Spleen (tissue), 11 donors: ENCODE results near the gene SLC49A4. TPM values are rescaled to one million over a fixed set of nuclear protein-coding genes. Genes with fewer than 3 reads are reported as not detected.

ENCODE experiments used
- DNase-seq: peaks from one replicate; pipeline ENCODE4 v3.0.0-alpha.2; 2020
- H3K27ac ChIP-seq, 8 donors: fragments of 200-600 bp; sonication (generic) in 7 of 8; 1 replicate in 4 of 8; 2 replicates in 4 of 8; pipeline versions ENCODE4 v1.5.0 to v1.8.0; 2016 to 2021; ENCODE audit warnings: inconsistent platforms in 4 of 8, mild to moderate bottlenecking in 4 of 8, moderate library complexity in 1 of 8
- H3K27me3 ChIP-seq, 7 donors: fragments of 200-600 bp; sonication (generic) in 6 of 7; replicated peaks in 1 of 7; 1 replicate in 4 of 7; 2 replicates in 3 of 7; pipeline versions ENCODE4 v1.5.0 to v1.8.0; 2016 to 2021; ENCODE audit warnings: inconsistent platforms in 3 of 7, mild to moderate bottlenecking in 1 of 7
- H3K36me3 ChIP-seq, 6 donors: fragments of 200-600 bp; sonication (generic) in 5 of 6; 1 replicate in 4 of 6; 2 replicates in 2 of 6; pipeline versions ENCODE4 v1.5.0 to v1.8.0; 2016 to 2021; ENCODE audit warnings: inconsistent platforms in 2 of 6
- H3K4me1 ChIP-seq, 6 donors: fragments of 200-600 bp; sonication (generic) in 5 of 6; 1 replicate in 3 of 6; 2 replicates in 3 of 6; pipeline versions ENCODE4 v1.5.0 to v1.8.0; 2016 to 2021; ENCODE audit warnings: inconsistent platforms in 3 of 6
- H3K4me3 ChIP-seq, 8 donors: fragments of 200-600 bp; sonication (generic) in 7 of 8; 1 replicate in 4 of 8; 2 replicates in 4 of 8; pipeline versions ENCODE4 v1.5.0 to v1.8.0; 2016 to 2021; ENCODE audit warnings: inconsistent platforms in 4 of 8, mild to moderate bottlenecking in 4 of 8, moderate library complexity in 2 of 8
- H3K9me3 ChIP-seq, 8 donors: fragments of 200-600 bp; sonication (generic) in 7 of 8; 1 replicate in 4 of 8; 2 replicates in 4 of 8; pipeline versions ENCODE4 v1.5.0 to v1.8.0; 2016 to 2021; ENCODE audit warnings: inconsistent platforms in 4 of 8
- POLR2A ChIP-seq, 3 donors: fragments of 450-650 bp; IDR thresholded peaks; one replicate each; pipeline ENCODE4 v1.5.1; 2017; ENCODE audit warnings: antibody characterized with exemption in 3 of 3, mild to moderate bottlenecking in 1 of 3
- POLR2AphosphoS5 ChIP-seq, 3 donors: sonication (generic); formaldehyde crosslinking; IDR thresholded peaks; one replicate each; pipeline ENCODE4 v1.5.1; 2017; ENCODE audit warnings: antibody characterized with exemption in 3 of 3
- WGBS, 5 donors: extraction: QIAGEN DNeasy Blood & Tissue Kit in 3 of 5; methylation state at CpG; one replicate each; pipeline versions ENCODE4 v1.1.5 to v1.1.7; 2013 to 2018; 5-methylcytosine and 5-hydroxymethylcytosine counted together
- intact Hi-C: fragments of 100-400 bp; cut with DNase I; formaldehyde crosslinking; loops from one replicate; pipeline ENCODE4 v1.15.0; 2023; ENCODE audit warnings: low total_unique reads
- polyA plus RNA-seq, 3 donors: library from polyadenylated mRNA; stranded (reverse); fragments of 200-250 nt; gene quantifications; one replicate each; pipeline ENCODE4 v1.2.1, GENCODE V29; 2013
- total RNA-seq, 7 donors: library from RNA; depleted of rRNA in 3 of 7; stranded (reverse); fragments of >200 nt in 3 of 7; fragmentation: NEBNext Ultra II Directional in 4 of 7; extraction: Animal tissue kit (Norgen Biotek cat#: 25700) in 4 of 7; gene quantifications; one replicate each; pipeline versions ENCODE4 v1.1.0 to v1.2.1, GENCODE V29; 2016 to 2021
- TF ChIP-seq, protein P1 (sequence below), 11 experiments: fragments of 200-600 bp in 7 of 11; fragments of 450-650 bp in 4 of 11; sonication (generic) in 4 of 11; IDR thresholded peaks in 8 of 11; conservative IDR thresholded peaks in 3 of 11; 1 replicate in 7 of 11; 2 replicates in 4 of 11; pipeline versions ENCODE4 v1.4.0 to v1.8.0; 2016 to 2021; ENCODE audit warnings: antibody characterized with exemption in 11 of 11, inconsistent platforms in 4 of 11, mild to moderate bottlenecking in 1 of 11
- donor health status: healthy with polysubstance abuse.
- donor health status: DM: no; HTN: no; CAD: no; lungs with moderate emphysema.
- donor health status: DM: no; HTN: no; CAD: no.
- donor health status: Bipolar disorder and iron deficiency.
- donor health status: healthy.
- donor health status: DM: no; HTN: no; CAD: no.
- donor health status: DM: yes; HTN: yes; CAD: no.

The SLC49A4 gene
- total and polyA plus RNA-seq, 10 donors = 1.3 to 31.8 (median 14.5) TPM

DNA sequence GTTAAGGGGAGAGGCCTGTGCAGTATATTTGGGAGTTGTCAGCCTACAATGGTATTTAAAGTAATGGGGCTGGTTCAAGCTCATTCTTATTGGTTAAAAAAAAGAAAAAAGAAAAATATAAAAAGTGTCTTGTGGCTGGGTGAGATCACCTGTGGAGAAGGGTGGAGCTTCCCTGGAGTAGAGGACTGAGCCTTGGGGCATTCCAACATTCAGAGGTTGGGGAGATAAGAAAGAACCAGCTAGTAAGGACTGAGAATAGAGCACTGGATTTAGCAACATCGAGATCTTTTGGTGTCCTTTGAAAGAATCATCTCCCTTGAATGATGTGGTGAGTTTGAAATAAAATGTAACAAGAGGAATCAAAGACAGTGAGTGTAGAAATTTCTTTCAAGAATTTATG, 5.2 kb downstream of the SLC49A4 start:
- Histone ChIP-seq H3K36me3 (peaks cover 0 to 18% (median 0%) of the 10 kb centered on the region in 6 donors), H3K9me3 (no peaks in the 10 kb centered on the region), H3K27me3 (no peaks in the 10 kb centered on the region), H3K4me1 (peaks cover 8 to 44% (median 21%) of the 10 kb centered on the region in 6 donors), H3K27ac (no peak overlapping the region), H3K4me3 (no peak overlapping the region)
- no peak for DNase-seq
- intact Hi-C loops = no loop called here
- 92 to 100% (median 94%) methylated on average over 1 of the region's 1 CpG for WGBS, 5 donors
- TF ChIP-seq POLR2A (IDR thresholded peaks at IDR 0.05) (no peak), POLR2AphosphoS5 (IDR thresholded peaks at IDR 0.05) (no peak)
- TF ChIP-seq, protein P1, sequence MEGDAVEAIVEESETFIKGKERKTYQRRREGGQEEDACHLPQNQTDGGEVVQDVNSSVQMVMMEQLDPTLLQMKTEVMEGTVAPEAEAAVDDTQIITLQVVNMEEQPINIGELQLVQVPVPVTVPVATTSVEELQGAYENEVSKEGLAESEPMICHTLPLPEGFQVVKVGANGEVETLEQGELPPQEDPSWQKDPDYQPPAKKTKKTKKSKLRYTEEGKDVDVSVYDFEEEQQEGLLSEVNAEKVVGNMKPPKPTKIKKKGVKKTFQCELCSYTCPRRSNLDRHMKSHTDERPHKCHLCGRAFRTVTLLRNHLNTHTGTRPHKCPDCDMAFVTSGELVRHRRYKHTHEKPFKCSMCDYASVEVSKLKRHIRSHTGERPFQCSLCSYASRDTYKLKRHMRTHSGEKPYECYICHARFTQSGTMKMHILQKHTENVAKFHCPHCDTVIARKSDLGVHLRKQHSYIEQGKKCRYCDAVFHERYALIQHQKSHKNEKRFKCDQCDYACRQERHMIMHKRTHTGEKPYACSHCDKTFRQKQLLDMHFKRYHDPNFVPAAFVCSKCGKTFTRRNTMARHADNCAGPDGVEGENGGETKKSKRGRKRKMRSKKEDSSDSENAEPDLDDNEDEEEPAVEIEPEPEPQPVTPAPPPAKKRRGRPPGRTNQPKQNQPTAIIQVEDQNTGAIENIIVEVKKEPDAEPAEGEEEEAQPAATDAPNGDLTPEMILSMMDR (IDR thresholded peaks at IDR 0.05 in 8 of 11, conservative IDR thresholded peaks at IDR 0.05 in 3 of 11) = no peak

DNA sequence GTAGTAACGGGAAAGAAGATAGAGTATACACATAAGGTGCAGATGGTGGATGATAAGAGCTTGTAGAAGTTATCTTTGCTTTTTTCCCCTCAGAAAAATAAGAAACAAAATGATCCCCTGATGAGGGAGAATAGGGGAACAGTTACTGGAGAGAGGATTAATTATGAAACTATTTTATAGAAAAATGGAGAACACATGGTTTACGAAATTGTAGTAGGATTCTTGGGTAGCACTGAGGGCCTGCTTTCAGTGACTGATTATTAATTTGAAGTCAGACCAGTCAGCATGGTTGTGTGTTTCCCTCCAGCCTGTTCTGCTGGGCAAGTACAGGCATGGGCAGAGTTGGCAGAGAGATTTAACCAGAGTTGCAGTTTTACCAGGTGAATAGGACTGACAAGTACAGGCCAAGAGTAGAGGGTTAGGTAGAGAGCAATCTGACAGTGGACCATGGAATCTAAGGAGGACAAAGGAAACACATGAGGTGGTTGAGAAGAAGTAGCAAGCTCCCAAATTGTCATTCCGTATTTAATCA, 5.9 kb downstream of the SLC49A4 start:
- TF ChIP-seq, protein P1 (IDR thresholded peaks at IDR 0.05 in 8 of 11, conservative IDR thresholded peaks at IDR 0.05 in 3 of 11) = no peak
- TF ChIP-seq POLR2A (IDR thresholded peaks at IDR 0.05) = no peak
- TF ChIP-seq POLR2AphosphoS5 (IDR thresholded peaks at IDR 0.05) = no peak
- H3K4me1 ChIP-seq = peaks cover 6 to 39% (median 18%) of the 10 kb centered on the region in 6 donors
- no peaks in the 10 kb centered on the region for H3K27me3 ChIP-seq
- intact Hi-C loops = no loop called here
- H3K27ac ChIP-seq = no peak overlapping the region
- H3K4me3 ChIP-seq = no peak overlapping the region
- no peak for DNase-seq
- H3K9me3 ChIP-seq = no peaks in the 10 kb centered on the region
- 83 to 93% (median 86%) methylated on average over 3 of the region's 3 CpGs for WGBS, 5 donors
- H3K36me3 ChIP-seq = peaks cover 0 to 18% (median 0%) of the 10 kb centered on the region in 6 donors

DNA sequence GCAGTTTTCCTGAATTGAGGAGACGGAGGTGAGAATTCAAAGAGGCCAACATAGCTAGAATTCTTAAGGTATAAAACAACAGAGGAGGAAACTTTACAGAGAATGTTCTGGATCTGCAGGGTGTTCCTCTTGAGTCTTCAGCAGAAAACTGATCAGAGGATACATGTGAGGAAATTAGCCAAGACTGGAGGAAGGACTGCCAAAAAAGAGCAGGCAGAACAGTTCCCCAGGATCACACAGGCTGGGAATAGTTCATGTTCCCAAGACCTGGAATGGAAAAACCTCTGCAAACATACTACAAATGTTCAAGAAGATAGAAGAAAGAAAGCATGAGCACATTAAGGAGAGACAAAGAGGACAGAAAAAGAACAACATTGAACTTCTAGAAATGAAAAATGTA, 7.5 kb downstream of the SLC49A4 start:
- DNase-seq = no peak
- intact Hi-C loops = no loop called here
- H3K27ac ChIP-seq = no peak overlapping the region
- no peaks in the 10 kb centered on the region for H3K9me3 ChIP-seq
- peaks cover 0 to 29% (median 0%) of the 10 kb centered on the region in 6 donors for H3K36me3 ChIP-seq
- no peak overlapping the region for H3K4me3 ChIP-seq
- WGBS, 5 donors = 91 to 100% (median 100%) methylated on average over 1 of the region's 1 CpG
- TF ChIP-seq POLR2AphosphoS5 (IDR thresholded peaks at IDR 0.05) = no peak
- TF ChIP-seq, protein P1 (IDR thresholded peaks at IDR 0.05 in 8 of 11, conservative IDR thresholded peaks at IDR 0.05 in 3 of 11) = no peak
- TF ChIP-seq POLR2A (IDR thresholded peaks at IDR 0.05) = no peak
- H3K27me3 ChIP-seq = no peaks in the 10 kb centered on the region
- peaks cover 0 to 23% (median 6%) of the 10 kb centered on the region in 6 donors for H3K4me1 ChIP-seq

DNA sequence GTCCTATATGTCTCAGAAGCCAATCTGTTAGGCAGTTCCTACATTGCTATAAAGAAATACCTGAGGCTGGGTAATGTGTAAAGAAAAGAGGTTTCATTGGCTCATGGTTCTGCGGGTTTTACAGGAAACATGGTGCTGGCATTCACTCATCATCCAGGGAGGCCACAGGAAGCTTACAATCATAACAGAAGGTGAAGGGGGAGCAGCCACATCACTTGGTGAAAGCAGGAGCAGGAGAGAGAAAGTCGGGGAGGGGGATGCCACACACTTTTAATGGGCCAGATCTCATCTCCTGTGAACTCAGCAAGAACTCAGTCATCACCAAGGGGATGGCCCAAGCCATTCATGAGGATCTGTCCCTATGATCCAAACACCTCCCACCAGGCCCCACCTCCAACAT, 9.1 kb downstream of the SLC49A4 start:
- 70 to 90% (median 77%) methylated on average over 2 of the region's 2 CpGs for WGBS, 5 donors
- no peak overlapping the region for H3K27ac ChIP-seq
- intact Hi-C loops = no loop called here
- no peak for DNase-seq
- H3K27me3 ChIP-seq = no peaks in the 10 kb centered on the region
- peaks cover 0 to 10% (median 3%) of the 10 kb centered on the region in 6 donors for H3K4me1 ChIP-seq
- no peaks in the 10 kb centered on the region for H3K9me3 ChIP-seq
- H3K4me3 ChIP-seq = no peak overlapping the region
- TF ChIP-seq, protein P1 (IDR thresholded peaks at IDR 0.05 in 8 of 11, conservative IDR thresholded peaks at IDR 0.05 in 3 of 11) = no peak
- TF ChIP-seq POLR2AphosphoS5 (IDR thresholded peaks at IDR 0.05) (no peak), POLR2A (IDR thresholded peaks at IDR 0.05) (no peak)
- peaks cover 0 to 45% (median 0%) of the 10 kb centered on the region in 6 donors for H3K36me3 ChIP-seq
